Esophagus muscularis mucosa (tissue), 4 donors: Measurements from ENCODE around the gene AQP2. TPM values are rescaled to one million over a fixed set of nuclear protein-coding genes. Genes with fewer than 3 reads are reported as not detected.

Source experiments
- DNase-seq: peaks from one replicate; pipeline ENCODE4 v3.0.0-alpha.2; 2017; ENCODE audit errors: extremely low spot score
- H3K27ac ChIP-seq, 4 donors: fragments of 200-600 bp; sonication (generic); replicated peaks in 1 of 4; 1 replicate in 3 of 4; 2 replicates in 1 of 4; pipeline ENCODE4 v1.5.1; 2016 to 2019; ENCODE audit warnings: mild to moderate bottlenecking in 1 of 4
- H3K27me3 ChIP-seq, 4 donors: fragments of 200-600 bp; sonication (generic); one replicate each; pipeline versions ENCODE4 v1.5.1 to v1.6.0; 2016 to 2019
- H3K36me3 ChIP-seq, 4 donors: fragments of 200-600 bp; sonication (generic); one replicate each; pipeline ENCODE4 v1.5.1; 2016 to 2019
- H3K4me1 ChIP-seq, 4 donors: fragments of 200-600 bp; sonication (generic); one replicate each; pipeline ENCODE4 v1.5.1; 2016 to 2019
- H3K4me3 ChIP-seq, 4 donors: fragments of 200-600 bp; sonication (generic); 1 replicate in 2 of 4; 2 replicates in 2 of 4; pipeline ENCODE4 v1.5.1; 2016 to 2019; ENCODE audit warnings: mild to moderate bottlenecking in 4 of 4, moderate library complexity in 1 of 4
- H3K9me3 ChIP-seq, 4 donors: fragments of 200-600 bp; sonication (generic); 1 replicate in 3 of 4; 2 replicates in 1 of 4; pipeline ENCODE4 v1.5.1; 2016 to 2019
- EP300 ChIP-seq: sonication (generic); formaldehyde crosslinking; IDR thresholded peaks from one replicate; pipeline ENCODE4 v1.6.1; 2017; ENCODE audit warnings: antibody characterized with exemption
- POLR2A ChIP-seq: fragments of 450-650 bp; IDR thresholded peaks from one replicate; pipeline ENCODE4 v1.6.1; 2017; ENCODE audit warnings: antibody characterized with exemption, moderate library complexity, mild to moderate bottlenecking, low read depth
- POLR2AphosphoS5 ChIP-seq, 2 donors: sonication (generic); formaldehyde crosslinking; IDR thresholded peaks; one replicate each; pipeline ENCODE4 v1.6.1; 2017; ENCODE audit warnings: antibody characterized with exemption in 2 of 2
- WGBS: methylation state at CpG from one replicate; pipeline ENCODE4 v1.1.5; 2018; 5-methylcytosine and 5-hydroxymethylcytosine counted together
- intact Hi-C: fragments of 100-400 bp; cut with DNase I; formaldehyde crosslinking; loops from one replicate; pipeline ENCODE4 v1.15.1; 2023
- total RNA-seq, 4 donors: library from RNA; depleted of rRNA; stranded (reverse); fragments of >200 nt; gene quantifications; one replicate each; pipeline versions ENCODE4 v1.1.0 to v1.2.1, GENCODE V29; 2016
- TF ChIP-seq, protein P1 (sequence below), 3 experiments: fragments of 200-600 bp in 2 of 3; fragments of 450-650 bp in 1 of 3; sonication (generic) in 2 of 3; IDR thresholded peaks; one replicate each; pipeline ENCODE4 v1.5.1; 2017 to 2019; ENCODE audit warnings: antibody characterized with exemption in 3 of 3, mild to moderate bottlenecking in 2 of 3, moderate library complexity in 1 of 3

The AQP2 gene
- total RNA-seq, 4 donors from 2014 or later, result not detected

DNA sequence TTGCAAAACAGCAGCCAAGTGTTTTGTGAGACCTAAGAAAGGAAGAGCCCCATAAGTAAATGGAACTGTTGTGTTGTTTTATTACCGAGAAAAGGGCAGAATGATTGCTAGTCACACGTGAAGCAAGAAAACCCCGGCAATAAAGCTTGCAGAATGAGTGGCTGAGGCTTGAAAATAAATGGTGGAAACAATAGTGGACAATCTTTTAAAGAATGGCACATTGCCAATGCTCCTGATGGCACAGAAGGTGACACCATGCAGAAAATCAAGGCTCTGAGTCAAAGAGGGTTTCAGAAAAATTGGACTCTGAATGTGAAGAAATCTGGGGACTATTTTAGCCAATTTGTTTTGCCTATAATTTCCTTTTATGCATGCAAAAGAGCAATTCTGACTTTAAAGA lies 4.0 kb upstream of the AQP2 start:
- intact Hi-C loops, result loop anchor here (5.0 kb wide), 1 partner anchor 79 kb away; no protein-coding TSS in a partner anchor
- peaks cover 5 to 11% (median 10%) of the 10 kb centered on the region in 4 donors for H3K4me1 ChIP-seq
- H3K27ac ChIP-seq, result no peak overlapping the region
- WGBS, result 87% methylated on average over 3 of the region's 3 CpGs
- H3K9me3 ChIP-seq, result no peaks in the 10 kb centered on the region
- no peak overlapping the region for H3K4me3 ChIP-seq
- TF ChIP-seq EP300 (no peak), POLR2AphosphoS5 (IDR thresholded peaks at IDR 0.05) (no peak), POLR2A (no peak)
- TF ChIP-seq, protein P1, sequence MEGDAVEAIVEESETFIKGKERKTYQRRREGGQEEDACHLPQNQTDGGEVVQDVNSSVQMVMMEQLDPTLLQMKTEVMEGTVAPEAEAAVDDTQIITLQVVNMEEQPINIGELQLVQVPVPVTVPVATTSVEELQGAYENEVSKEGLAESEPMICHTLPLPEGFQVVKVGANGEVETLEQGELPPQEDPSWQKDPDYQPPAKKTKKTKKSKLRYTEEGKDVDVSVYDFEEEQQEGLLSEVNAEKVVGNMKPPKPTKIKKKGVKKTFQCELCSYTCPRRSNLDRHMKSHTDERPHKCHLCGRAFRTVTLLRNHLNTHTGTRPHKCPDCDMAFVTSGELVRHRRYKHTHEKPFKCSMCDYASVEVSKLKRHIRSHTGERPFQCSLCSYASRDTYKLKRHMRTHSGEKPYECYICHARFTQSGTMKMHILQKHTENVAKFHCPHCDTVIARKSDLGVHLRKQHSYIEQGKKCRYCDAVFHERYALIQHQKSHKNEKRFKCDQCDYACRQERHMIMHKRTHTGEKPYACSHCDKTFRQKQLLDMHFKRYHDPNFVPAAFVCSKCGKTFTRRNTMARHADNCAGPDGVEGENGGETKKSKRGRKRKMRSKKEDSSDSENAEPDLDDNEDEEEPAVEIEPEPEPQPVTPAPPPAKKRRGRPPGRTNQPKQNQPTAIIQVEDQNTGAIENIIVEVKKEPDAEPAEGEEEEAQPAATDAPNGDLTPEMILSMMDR (IDR thresholded peaks at IDR 0.05), result no peak
- H3K36me3 ChIP-seq, result no peaks in the 10 kb centered on the region
- peaks cover 0 to 18% (median 0%) of the 10 kb centered on the region in 4 donors for H3K27me3 ChIP-seq
- no peak for DNase-seq

GRCh38 chr12:49947593-49948226 lies 2.8 kb upstream of the AQP2 start:
- TF ChIP-seq POLR2A, result no peak
- no peak for TF ChIP-seq EP300
- TF ChIP-seq, protein P1 (IDR thresholded peaks at IDR 0.05), result no peak
- no peak for TF ChIP-seq POLR2AphosphoS5 (IDR thresholded peaks at IDR 0.05)
- peaks cover 0 to 25% (median 0%) of the 10 kb centered on the region in 4 donors for H3K27me3 ChIP-seq
- no peak for DNase-seq
- 88% methylated on average over 7 of the region's 7 CpGs for WGBS
- peaks cover 5 to 11% (median 10%) of the 10 kb centered on the region in 4 donors for H3K4me1 ChIP-seq
- no peaks in the 10 kb centered on the region for H3K9me3 ChIP-seq
- H3K36me3 ChIP-seq, result no peaks in the 10 kb centered on the region
- no peak overlapping the region for H3K27ac ChIP-seq
- intact Hi-C loops, result loop anchor here (5.0 kb wide), 1 partner anchor 80 kb away; no protein-coding TSS in a partner anchor
- no peak overlapping the region for H3K4me3 ChIP-seq

GRCh38 chr12:49948866-49949845 lies 1.4 kb upstream of the AQP2 start:
- TF ChIP-seq EP300 (no peak), POLR2AphosphoS5 (IDR thresholded peaks at IDR 0.05) (no peak), POLR2A (no peak)
- TF ChIP-seq, protein P1 (IDR thresholded peaks at IDR 0.05), result no peak
- Histone ChIP-seq H3K36me3 (no peaks in the 10 kb centered on the region), H3K4me1 (peaks cover 5 to 11% (median 10%) of the 10 kb centered on the region in 4 donors), H3K27ac (no peak overlapping the region), H3K9me3 (no peaks in the 10 kb centered on the region), H3K4me3 (no peak overlapping the region), H3K27me3 (peaks cover 0 to 38% (median 2%) of the 10 kb centered on the region in 4 donors)
- no peak for DNase-seq
- 92% methylated on average over 11 of the region's 13 CpGs for WGBS
- intact Hi-C loops, result loop anchor here (5.0 kb wide), 1 partner anchor 82 kb away; no protein-coding TSS in a partner anchor

GRCh38 chr12:49949866-49950265 lies 671 bp upstream of the AQP2 start:
- intact Hi-C loops, result loop anchor here (5.0 kb wide), 1 partner anchor 83 kb away; no protein-coding TSS in a partner anchor
- no peaks in the 10 kb centered on the region for H3K9me3 ChIP-seq
- WGBS, result 100% methylated on average over 3 of the region's 3 CpGs
- H3K4me1 ChIP-seq, result peaks cover 5 to 11% (median 10%) of the 10 kb centered on the region in 4 donors
- no peaks in the 10 kb centered on the region for H3K36me3 ChIP-seq
- TF ChIP-seq POLR2A (no peak), EP300 (no peak), POLR2AphosphoS5 (IDR thresholded peaks at IDR 0.05) (no peak)
- TF ChIP-seq, protein P1 (IDR thresholded peaks at IDR 0.05), result no peak
- H3K4me3 ChIP-seq, result no peak overlapping the region
- H3K27ac ChIP-seq, result no peak overlapping the region
- no peak for DNase-seq
- H3K27me3 ChIP-seq, result peaks cover 0 to 45% (median 8%) of the 10 kb centered on the region in 4 donors
